GM21390 (cell line): ENCODE data around the gene MAP2K6.

ENCODE experiments used
- ATAC-seq: cut with Tn5 transposase; IDR thresholded peaks from one replicate; pipeline ENCODE4 v1.9.1; 2021; ENCODE audit not compliant: unreplicated experiment

Gene MAP2K6

GRCh38 chr17:69414408-69415274 is at the start of gene MAP2K6:
MAP2K6 (plus strand) TSS chr17:69414697; CDS start chr17:69414985, 288 bp downstream.
- peak; percentile 94 for ATAC-seq

- no peak for ATAC-seq
Observed at GRCh38 chr17:69367298-69367697, 47.2 kb upstream of the MAP2K6 start.

- ATAC-seq: no peak
Observed at GRCh38 chr17:69373069-69373468, 41.4 kb upstream of the MAP2K6 start.

- peak; percentile 61 for ATAC-seq
Observed at GRCh38 chr17:69375229-69375628, 39.3 kb upstream of the MAP2K6 start.

GRCh38 chr17:69388822-69389442 is 25.6 kb upstream of the MAP2K6 start:
- no peak for ATAC-seq

- no peak for ATAC-seq
Observed at GRCh38 chr17:69390795-69391501, 23.5 kb upstream of the MAP2K6 start.

GRCh38 chr17:69401251-69401650 is 13.2 kb upstream of the MAP2K6 start:
- no peak for ATAC-seq

- ATAC-seq: no peak
Observed at GRCh38 chr17:69402052-69402451, 12.4 kb upstream of the MAP2K6 start.

GRCh38 chr17:69404399-69404798 is 10.1 kb upstream of the MAP2K6 start:
- ATAC-seq: no peak

- ATAC-seq: no peak
Observed at GRCh38 chr17:69405096-69405495, 9.4 kb upstream of the MAP2K6 start.

GRCh38 chr17:69406941-69407340 is 7.6 kb upstream of the MAP2K6 start:
- ATAC-seq: no peak

- ATAC-seq: no peak
Observed at GRCh38 chr17:69407759-69408158, 6.7 kb upstream of the MAP2K6 start.

- ATAC-seq: no peak
Observed at GRCh38 chr17:69410671-69411070, 3.8 kb upstream of the MAP2K6 start.

GRCh38 chr17:69411766-69412165 is 2.7 kb upstream of the MAP2K6 start:
- no peak for ATAC-seq

- ATAC-seq: no peak
Observed at GRCh38 chr17:69412251-69412671, 2.2 kb upstream of the MAP2K6 start.

GRCh38 chr17:69415431-69415830 is 934 bp downstream of the MAP2K6 start:
- no peak for ATAC-seq

GRCh38 chr17:69417545-69418483 is 3.3 kb downstream of the MAP2K6 start:
- ATAC-seq: no peak

GRCh38 chr17:69418535-69418934 is 4.0 kb downstream of the MAP2K6 start:
- ATAC-seq: no peak

- no peak for ATAC-seq
Observed at GRCh38 chr17:69423450-69423849, 9.0 kb downstream of the MAP2K6 start.

- no peak for ATAC-seq
Observed at GRCh38 chr17:69424287-69425041, 10.0 kb downstream of the MAP2K6 start.
